Measurements from ENCODE around the gene ZNF804B.

GRCh38 chr7:89103564-89103963 lies 344.1 kb downstream of the ZNF804B start:
- TF ChIP-seq CTCF (IDR thresholded peaks at IDR 0.05; ENCODE audit: low read depth, low read length) = no peak
- TF ChIP-seq EZH2phosphoT487 (IDR thresholded peaks at IDR 0.05; ENCODE audit: low read depth) = no peak

All from OCI-LY3 (cell line).